Body of pancreas (tissue), 4 donors: ENCODE data around the gene OR3A1. TPM values are rescaled to one million over a fixed set of nuclear protein-coding genes. Genes with fewer than 3 reads are reported as not detected.
"Not testable (repeated sequence)": the region's sequence is repeated elsewhere in the genome, so short reads cannot be mapped to it uniquely, and the experiment has no call there.

Source experiments
- ATAC-seq: fragments of 150-250 bp; one replicate; pipeline ENCODE4 v1.9.1; 2016
- DNase-seq, 4 donors: peaks; one replicate each; pipeline ENCODE4 v3.0.0-alpha.2; 2019
- H3K27ac ChIP-seq, 4 donors: fragments of 200-600 bp; sonication (generic); 1 replicate in 3 of 4; 2 replicates in 1 of 4; pipeline versions ENCODE4 v1.5.1 to v1.6.1; 2016 to 2019; ENCODE audit warnings: mild to moderate bottlenecking in 1 of 4, mixed read lengths in 1 of 4, moderate library complexity in 1 of 4
- H3K27me3 ChIP-seq, 2 donors: fragments of 200-600 bp; sonication (generic); one replicate each; pipeline ENCODE4 v1.6.0; 2016; ENCODE audit warnings: mild to moderate bottlenecking in 1 of 2
- H3K36me3 ChIP-seq, 2 donors: fragments of 200-600 bp; sonication (generic); replicated peaks in 1 of 2; 2 replicates each; pipeline ENCODE4 v1.5.1; 2016; ENCODE audit warnings: low read depth in 2 of 2; ENCODE audit not compliant: insufficient read depth in 1 of 2
- H3K4me1 ChIP-seq: fragments of 200-600 bp; sonication (generic); one replicate; pipeline ENCODE4 v1.6.0; 2016
- H3K4me3 ChIP-seq, 2 donors: fragments of 200-600 bp; sonication (generic); 1 replicate in 1 of 2; 2 replicates in 1 of 2; pipeline ENCODE4 v1.5.1; 2016 to 2019
- H3K9me3 ChIP-seq, 3 donors: fragments of 200-600 bp; sonication (generic); 1 replicate in 2 of 3; 2 replicates in 1 of 3; pipeline ENCODE4 v1.5.1; 2016
- POLR2A ChIP-seq, 3 donors: fragments of 450-650 bp; IDR thresholded peaks; one replicate each; pipeline ENCODE4 v1.6.1; 2016; ENCODE audit warnings: antibody characterized with exemption in 3 of 3, mild to moderate bottlenecking in 2 of 3
- WGBS, 2 donors: methylation state at CpG; one replicate each; pipeline ENCODE4 v1.1.5; 2017; 5-methylcytosine and 5-hydroxymethylcytosine counted together
- intact Hi-C: fragments of 100-400 bp; cut with DNase I; formaldehyde crosslinking; loops from one replicate; pipeline ENCODE4 v1.15.1; 2023
- total RNA-seq, 2 donors: library from RNA; depleted of rRNA; stranded (reverse); fragments of >200 nt; gene quantifications; one replicate each; pipeline ENCODE4 v1.1.0, GENCODE V29; 2016
- TF ChIP-seq, protein P1 (sequence below), 7 experiments: fragments of 450-650 bp in 4 of 7; fragments of 200-600 bp in 3 of 7; sonication (generic) in 3 of 7; IDR thresholded peaks; one replicate each; pipeline ENCODE4 v1.5.1; 2016 to 2019; ENCODE audit warnings: antibody characterized with exemption in 7 of 7

The OR3A1 gene
- total RNA-seq, 2 donors from 2014 or later = not detected

DNA sequence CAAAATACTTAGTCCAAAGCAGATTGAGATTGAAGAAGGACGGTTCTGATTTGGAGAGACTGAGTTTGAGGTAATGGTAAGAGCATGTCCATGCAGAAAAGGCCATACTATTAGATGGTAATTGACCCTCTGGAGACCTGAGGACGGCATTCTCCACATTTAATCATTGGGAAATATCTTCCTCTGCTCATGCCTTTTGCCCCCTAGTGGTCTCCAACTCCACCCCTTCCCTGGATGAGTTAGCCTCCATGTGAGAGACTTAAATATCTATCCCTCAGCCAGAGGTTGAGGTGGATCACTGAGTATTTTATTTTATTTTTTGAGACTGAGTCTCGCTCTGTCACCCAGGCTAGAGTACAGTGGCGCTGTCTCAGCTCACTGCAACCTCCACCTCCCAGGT lies 10.4 kb upstream of the OR3A1 start:
- TF ChIP-seq, protein P1, sequence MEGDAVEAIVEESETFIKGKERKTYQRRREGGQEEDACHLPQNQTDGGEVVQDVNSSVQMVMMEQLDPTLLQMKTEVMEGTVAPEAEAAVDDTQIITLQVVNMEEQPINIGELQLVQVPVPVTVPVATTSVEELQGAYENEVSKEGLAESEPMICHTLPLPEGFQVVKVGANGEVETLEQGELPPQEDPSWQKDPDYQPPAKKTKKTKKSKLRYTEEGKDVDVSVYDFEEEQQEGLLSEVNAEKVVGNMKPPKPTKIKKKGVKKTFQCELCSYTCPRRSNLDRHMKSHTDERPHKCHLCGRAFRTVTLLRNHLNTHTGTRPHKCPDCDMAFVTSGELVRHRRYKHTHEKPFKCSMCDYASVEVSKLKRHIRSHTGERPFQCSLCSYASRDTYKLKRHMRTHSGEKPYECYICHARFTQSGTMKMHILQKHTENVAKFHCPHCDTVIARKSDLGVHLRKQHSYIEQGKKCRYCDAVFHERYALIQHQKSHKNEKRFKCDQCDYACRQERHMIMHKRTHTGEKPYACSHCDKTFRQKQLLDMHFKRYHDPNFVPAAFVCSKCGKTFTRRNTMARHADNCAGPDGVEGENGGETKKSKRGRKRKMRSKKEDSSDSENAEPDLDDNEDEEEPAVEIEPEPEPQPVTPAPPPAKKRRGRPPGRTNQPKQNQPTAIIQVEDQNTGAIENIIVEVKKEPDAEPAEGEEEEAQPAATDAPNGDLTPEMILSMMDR (IDR thresholded peaks at IDR 0.05) = no peak
- TF ChIP-seq POLR2A (IDR thresholded peaks at IDR 0.05) = no peak
- ATAC-seq (no peak), DNase-seq (no peak)
- Histone ChIP-seq H3K36me3 (no peaks in the 10 kb centered on the region), H3K4me3 (no peak overlapping the region), H3K9me3 (no peaks in the 10 kb centered on the region), H3K4me1 (no peaks in the 10 kb centered on the region), H3K27ac (no peak overlapping the region), H3K27me3 (no peaks in the 10 kb centered on the region)
- intact Hi-C loops = no loop called here
- 63 to 66% methylated on average over 4 of the region's 4 CpGs for WGBS, 2 donors

DNA sequence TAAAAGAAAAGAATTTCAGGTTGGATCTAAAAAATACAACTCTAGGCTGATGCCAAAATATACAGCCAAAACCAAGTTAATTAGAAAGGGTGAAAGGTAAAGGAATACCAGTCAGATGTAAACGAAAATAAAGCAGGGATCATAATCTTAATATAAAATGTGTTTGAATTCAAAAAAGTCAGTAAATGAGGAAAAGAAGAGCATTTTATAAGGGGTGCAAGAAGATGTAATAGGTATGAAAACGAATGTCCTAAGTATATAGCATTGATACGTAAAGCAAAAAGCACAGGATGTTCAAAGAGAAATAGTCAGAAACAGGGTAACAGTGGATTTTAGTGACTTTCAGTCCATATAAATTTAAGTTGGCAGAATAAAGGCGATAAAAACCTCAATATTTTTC lies 2.5 kb downstream of the OR3A1 start:
- no peak overlapping the region for H3K4me3 ChIP-seq
- ATAC-seq (no peak), DNase-seq (no peak)
- no peaks in the 10 kb centered on the region for H3K9me3 ChIP-seq
- intact Hi-C loops = no loop called here
- no peak for TF ChIP-seq POLR2A (IDR thresholded peaks at IDR 0.05)
- TF ChIP-seq, protein P1 (IDR thresholded peaks at IDR 0.05) = no peak
- H3K4me1 ChIP-seq = no peaks in the 10 kb centered on the region
- 53 to 56% methylated on average over 4 of the region's 4 CpGs for WGBS, 2 donors
- no peak overlapping the region for H3K27ac ChIP-seq
- no peaks in the 10 kb centered on the region for H3K27me3 ChIP-seq
- no peaks in the 10 kb centered on the region for H3K36me3 ChIP-seq

DNA sequence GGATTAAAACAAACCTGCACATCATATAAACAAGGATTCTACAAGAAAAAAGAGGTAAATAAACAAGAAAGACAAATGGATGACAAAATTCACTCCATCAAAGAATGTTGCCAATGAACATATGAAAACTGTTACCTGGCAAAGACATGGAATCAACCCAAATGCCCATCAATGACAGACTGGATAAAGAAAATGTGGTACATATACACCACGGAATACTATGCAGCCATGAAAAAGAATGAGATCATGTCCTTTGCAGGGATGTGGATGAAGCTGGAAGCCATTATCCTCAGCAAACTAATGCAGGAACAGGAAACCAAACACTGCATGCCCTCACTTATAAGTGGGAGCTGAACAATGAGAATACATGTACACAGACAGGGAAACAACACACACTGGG lies 4.6 kb downstream of the OR3A1 start:
- WGBS, 2 donors = 53 to 70% methylated on average over 1 of the region's 1 CpG
- ATAC-seq, H3K36me3 ChIP-seq: not testable (repeated sequence)

DNA sequence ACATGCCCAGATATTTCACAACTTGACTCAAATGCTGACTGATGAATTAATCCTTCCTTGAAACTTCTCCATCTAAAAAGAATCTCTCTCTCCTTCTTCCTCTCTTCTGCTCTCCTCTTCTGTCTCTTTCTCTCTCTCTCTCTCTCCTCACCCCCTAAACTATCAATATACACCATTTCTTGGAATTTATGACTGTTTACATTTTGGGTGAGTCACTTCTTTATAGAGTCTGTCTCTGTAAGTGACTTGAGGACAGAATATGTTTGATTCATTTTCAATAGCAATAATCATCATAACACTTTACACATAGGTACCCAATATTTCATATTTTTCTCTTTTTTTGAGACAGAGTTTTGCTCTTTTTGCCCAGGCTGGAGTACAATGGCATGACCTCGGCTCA lies 15.3 kb downstream of the OR3A1 start:
- ATAC-seq = no peak

More for the DNA sequence above, 4.6 kb downstream of the OR3A1 start:
- intact Hi-C loops, H3K27me3 ChIP-seq, H3K27ac ChIP-seq, DNase-seq, H3K4me3 ChIP-seq, H3K9me3 ChIP-seq, H3K4me1 ChIP-seq: not testable (repeated sequence)

DNA sequence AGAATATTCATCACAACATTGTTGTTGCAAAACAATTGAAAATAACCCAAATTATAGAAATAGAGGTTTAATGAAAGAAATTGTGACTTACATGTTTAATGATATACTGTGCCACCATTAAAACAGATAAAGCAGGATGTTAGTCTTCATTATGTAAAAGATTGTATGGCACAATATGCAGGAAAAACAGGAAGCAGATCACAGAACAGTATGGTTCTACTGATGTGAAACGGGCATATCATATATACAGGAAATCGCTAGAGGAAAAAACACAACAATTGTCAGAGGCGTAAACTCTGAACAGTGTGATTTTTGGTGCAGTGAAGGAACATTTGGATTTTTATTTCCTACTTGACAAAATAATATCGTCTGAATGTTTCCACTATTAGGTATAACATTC lies 22.0 kb downstream of the OR3A1 start:
- Histone ChIP-seq H3K27me3 (no peaks in the 10 kb centered on the region), H3K9me3 (no peaks in the 10 kb centered on the region), H3K4me1 (no peaks in the 10 kb centered on the region), H3K4me3 (no peak overlapping the region), H3K36me3 (no peaks in the 10 kb centered on the region), H3K27ac (no peak overlapping the region)
- TF ChIP-seq, protein P1 (IDR thresholded peaks at IDR 0.05) = no peak
- TF ChIP-seq POLR2A (IDR thresholded peaks at IDR 0.05) = no peak
- WGBS, 2 donors = 61 to 67% methylated on average over 4 of the region's 4 CpGs
- intact Hi-C loops = no loop called here
- no peak for ATAC-seq
- DNase-seq = no peak

More for the DNA sequence above, 15.3 kb downstream of the OR3A1 start:
- Histone ChIP-seq H3K4me1 (no peaks in the 10 kb centered on the region), H3K36me3 (no peaks in the 10 kb centered on the region), H3K4me3 (no peak overlapping the region), H3K27ac (no peak overlapping the region), H3K27me3 (no peaks in the 10 kb centered on the region), H3K9me3 (no peaks in the 10 kb centered on the region)
- DNase-seq = no peak
- intact Hi-C loops = no loop called here
- TF ChIP-seq, protein P1 (IDR thresholded peaks at IDR 0.05) = no peak
- no peak for TF ChIP-seq POLR2A (IDR thresholded peaks at IDR 0.05)
- WGBS, 2 donors = 55 to 60% methylated on average over 1 of the region's 1 CpG
